Neural cell (in vitro differentiated cells): Measurements from ENCODE around the gene E2F1. TPM values are rescaled to one million over a fixed set of nuclear protein-coding genes. Genes with fewer than 3 reads are reported as not detected.
A peak's percentile ranks its signal among the peaks of the same experiment; 100 is the strongest.

ENCODE experiments used
- H2AFZ ChIP-seq: fragments of 200-600, 300-800 bp; sonication (generic), shearing (Covaris generic); 2 replicates; pipeline ENCODE4 v1.6.0; 2014; ENCODE audit warnings: low read depth, mild to moderate bottlenecking, antibody characterized with exemption, low read length, moderate library complexity
- H3F3A ChIP-seq: fragments of 200-600 bp; shearing (Covaris generic); 2 replicates; pipeline ENCODE4 v1.6.1; 2016; ENCODE audit warnings: mild to moderate bottlenecking, moderate library complexity, mixed read lengths, antibody characterized with exemption, low read length; ENCODE audit not compliant: insufficient read depth, poor library complexity, severe bottlenecking
- H3K27ac ChIP-seq: fragments of 200-600, 300-800 bp; sonication (generic), shearing (Covaris generic); 2 replicates; pipeline ENCODE4 v1.5.1; 2014; ENCODE audit warnings: mild to moderate bottlenecking, low read length, moderate library complexity
- H3K27me3 ChIP-seq: fragments of 300-800, 200-600 bp; sonication (generic), shearing (Covaris generic); 2 replicates; pipeline ENCODE4 v1.6.0; 2014; ENCODE audit warnings: mild to moderate bottlenecking, low read depth, low read length, moderate library complexity; ENCODE audit not compliant: insufficient read depth
- H3K36me3 ChIP-seq: fragments of 300-800, 200-600 bp; sonication (generic), shearing (Covaris generic); 2 replicates; pipeline ENCODE4 v1.5.1; 2014; ENCODE audit warnings: mild to moderate bottlenecking, antibody characterized with exemption, low read length, moderate library complexity; ENCODE audit not compliant: insufficient read depth
- H3K4me2 ChIP-seq: fragments of 300-800, 200-600 bp; sonication (generic), shearing (Covaris generic); 2 replicates; pipeline ENCODE4 v1.6.0; 2014; ENCODE audit warnings: mild to moderate bottlenecking, low read length
- H3K4me3 ChIP-seq: fragments of 300-800, 200-600 bp; sonication (generic), shearing (Covaris generic); 2 replicates; pipeline ENCODE4 v1.5.1; 2014; ENCODE audit warnings: mild to moderate bottlenecking, low read length, moderate library complexity
- H3K79me2 ChIP-seq: fragments of 200-600 bp; shearing (Covaris generic); replicated peaks from 2 replicates; pipeline ENCODE4 v1.6.0; 2014; ENCODE audit warnings: mild to moderate bottlenecking, low read length, moderate library complexity; ENCODE audit not compliant: insufficient read depth
- H3K9ac ChIP-seq: fragments of 300-800, 200-600 bp; sonication (generic), shearing (Covaris generic); 2 replicates; pipeline ENCODE4 v1.6.1; 2016; ENCODE audit warnings: mild to moderate bottlenecking, low read length, mixed read lengths
- H3K9me2 ChIP-seq: fragments of 200-600 bp; shearing (Covaris generic); 2 replicates; pipeline ENCODE4 v1.6.1; 2016; ENCODE audit warnings: mild to moderate bottlenecking, low read length, mixed read lengths; ENCODE audit not compliant: insufficient read depth
- H3K9me3 ChIP-seq: fragments of 200-600, 300-800 bp; sonication (generic), shearing (Covaris generic); 2 replicates; pipeline ENCODE4 v1.6.1; 2016; ENCODE audit warnings: mild to moderate bottlenecking, mixed run types, low read length, moderate library complexity, mixed read lengths
- H4K20me1 ChIP-seq: fragments of 200-600 bp; shearing (Covaris generic); 2 replicates; pipeline ENCODE4 v1.6.1; 2016; ENCODE audit warnings: mild to moderate bottlenecking, mixed run types; ENCODE audit not compliant: insufficient read depth
- CTCF ChIP-seq: fragments of 450-650 bp; IDR thresholded peaks from 2 replicates; pipeline ENCODE4 v1.5.1; 2014; ENCODE audit warnings: antibody characterized with exemption, mild to moderate bottlenecking, moderate library complexity; ENCODE audit not compliant: poor library complexity, severe bottlenecking
- EP300 ChIP-seq: fragments of 450-650 bp; conservative IDR thresholded peaks from 2 replicates; pipeline ENCODE4 v1.6.1; 2014; ENCODE audit warnings: antibody characterized with exemption, mild to moderate bottlenecking, moderate library complexity; ENCODE audit not compliant: poor library complexity, severe bottlenecking
- EZH2 ChIP-seq: fragments of 200-600, 300-800 bp; shearing (Covaris generic), sonication (generic); IDR thresholded peaks from 2 replicates; pipeline ENCODE4 v1.6.1; 2014; ENCODE audit warnings: antibody characterized with exemption, low read length, borderline replicate concordance, mild to moderate bottlenecking; ENCODE audit not compliant: insufficient read depth, poor library complexity, severe bottlenecking
- MXI1 ChIP-seq: fragments of 450-650 bp; conservative IDR thresholded peaks from 2 replicates; pipeline ENCODE4 v1.6.1; 2014; ENCODE audit warnings: antibody characterized with exemption, mild to moderate bottlenecking; ENCODE audit not compliant: poor library complexity, severe bottlenecking
- POLR2AphosphoS5 ChIP-seq: IDR thresholded peaks from 2 replicates; pipeline ENCODE4 v1.6.1; 2012
- RAD21 ChIP-seq: fragments of 450-650 bp; conservative IDR thresholded peaks from 2 replicates; pipeline ENCODE4 v1.6.1; 2014; ENCODE audit warnings: antibody characterized with exemption, mild to moderate bottlenecking, moderate library complexity
- REST ChIP-seq: IDR thresholded peaks from 2 replicates; pipeline ENCODE4 v1.6.1; 2012; ENCODE audit warnings: borderline replicate concordance
- SMC3 ChIP-seq: fragments of 450-650 bp; conservative IDR thresholded peaks from 2 replicates; pipeline ENCODE4 v1.6.1; 2014; ENCODE audit warnings: antibody characterized with exemption, mild to moderate bottlenecking, moderate library complexity; ENCODE audit not compliant: poor library complexity
- TAF1 ChIP-seq: IDR thresholded peaks from 2 replicates; pipeline ENCODE4 v1.6.1; 2012; ENCODE audit warnings: low read depth
- polyA plus RNA-seq: library from polyadenylated mRNA; depleted of rRNA; stranded (reverse); fragments of >200 nt; gene quantifications from 2 replicates; pipeline ENCODE4 v1.2.3, GENCODE V29; 2014

The E2F1 gene
- polyA plus RNA-seq, 1 donor from 2014 or later, result 2.3 TPM

GRCh38 chr20:33668466-33669155 is 17.6 kb downstream of the E2F1 start:
- Histone ChIP-seq H3K4me3 (no peak overlapping the region), H3K9me2 (no peaks in the 10 kb centered on the region), H3K9ac (no peak overlapping the region), H3K79me2 (no peaks in the 10 kb centered on the region), H3K27me3 (no peaks in the 10 kb centered on the region), H3K4me2 (no peak overlapping the region), H3F3A (no peaks in the 10 kb centered on the region), H3K9me3 (no peaks in the 10 kb centered on the region), H4K20me1 (no peaks in the 10 kb centered on the region), H2AFZ (no peak overlapping the region), H3K27ac (no peak overlapping the region), H3K36me3 (no peaks in the 10 kb centered on the region)
- no peak for TF ChIP-seq EP300
- TF ChIP-seq RAD21, result no peak
- no peak for TF ChIP-seq CTCF
- no peak for TF ChIP-seq EZH2
- TF ChIP-seq TAF1, result no peak
- no peak for TF ChIP-seq POLR2AphosphoS5
- no peak for TF ChIP-seq REST
- TF ChIP-seq MXI1, result no peak
- TF ChIP-seq SMC3, result no peak

- Histone ChIP-seq H3K9ac (no peak overlapping the region), H3K9me3 (no peaks in the 10 kb centered on the region), H3K9me2 (no peaks in the 10 kb centered on the region), H3K4me2 (no peak overlapping the region), H3K36me3 (no peaks in the 10 kb centered on the region), H3K27ac (no peak overlapping the region), H3K27me3 (no peaks in the 10 kb centered on the region), H3K79me2 (no peaks in the 10 kb centered on the region), H2AFZ (no peak overlapping the region), H4K20me1 (no peaks in the 10 kb centered on the region), H3F3A (no peaks in the 10 kb centered on the region), H3K4me3 (no peak overlapping the region)
- TF ChIP-seq TAF1 (no peak), EP300 (no peak), REST (no peak), RAD21 (peak; percentile 60), EZH2 (no peak), MXI1 (no peak), SMC3 (peak; percentile 52), POLR2AphosphoS5 (no peak), CTCF (peak; percentile 58)
Measured at GRCh38 chr20:33667676-33668465, 18.3 kb downstream of the E2F1 start.
